Gastrocnemius medialis (tissue), 4 donors: ENCODE measurements around the gene PLEKHA5. TPM values are rescaled to one million over a fixed set of nuclear protein-coding genes. Genes with fewer than 3 reads are reported as not detected.
"Not testable (repeated sequence)": the region's sequence is repeated elsewhere in the genome, so short reads cannot be mapped to it uniquely, and the experiment has no call there.

Experiments
- ATAC-seq, 2 donors: fragments of 150-250 bp; one replicate each; pipeline ENCODE4 v1.9.1; 2016
- DNase-seq, 2 donors: peaks; one replicate each; pipeline ENCODE4 v3.0.0-alpha.2; 2019
- H3K27ac ChIP-seq, 4 donors: fragments of 200-600 bp; sonication (generic); 1 replicate in 1 of 4; 2 replicates in 3 of 4; pipeline ENCODE4 v1.5.1; 2016 to 2018; ENCODE audit warnings: mild to moderate bottlenecking in 2 of 4, moderate library complexity in 1 of 4
- H3K27me3 ChIP-seq, 3 donors: fragments of 200-600 bp; sonication (generic) in 2 of 3; 1 replicate in 1 of 3; 2 replicates in 2 of 3; pipeline versions ENCODE4 v1.5.1 to v1.6.0; 2016 to 2019; ENCODE audit warnings: mild to moderate bottlenecking in 1 of 3, moderate library complexity in 1 of 3
- H3K36me3 ChIP-seq, 2 donors: fragments of 200-600 bp; sonication (generic) in 1 of 2; one replicate each; pipeline ENCODE4 v1.5.1; 2017 to 2018
- H3K4me1 ChIP-seq, 2 donors: fragments of 200-600 bp; sonication (generic) in 1 of 2; one replicate each; pipeline ENCODE4 v1.5.1; 2016 to 2017; ENCODE audit warnings: mild to moderate bottlenecking in 2 of 2
- H3K4me3 ChIP-seq, 4 donors: fragments of 200-600 bp; sonication (generic) in 3 of 4; 1 replicate in 1 of 4; 2 replicates in 3 of 4; pipeline ENCODE4 v1.5.1; 2016 to 2019; ENCODE audit warnings: mild to moderate bottlenecking in 2 of 4
- H3K9me3 ChIP-seq, 3 donors: fragments of 200-600 bp; sonication (generic) in 2 of 3; 1 replicate in 1 of 3; 2 replicates in 2 of 3; pipeline ENCODE4 v1.5.1; 2016 to 2019
- CTCF ChIP-seq, 5 experiments: fragments of 450-650 bp in 3 of 5; fragments of 200-600 bp in 2 of 5; sonication (generic) in 2 of 5; IDR thresholded peaks in 4 of 5; conservative IDR thresholded peaks in 1 of 5; 1 replicate in 4 of 5; 2 replicates in 1 of 5; pipeline ENCODE4 v1.5.1; 2016 to 2019; ENCODE audit warnings: antibody characterized with exemption in 5 of 5, mild to moderate bottlenecking in 3 of 5, moderate library complexity in 3 of 5
- POLR2A ChIP-seq, 2 donors: fragments of 450-650 bp; IDR thresholded peaks; one replicate each; pipeline ENCODE4 v1.6.1; 2017; ENCODE audit warnings: antibody characterized with exemption in 2 of 2, mild to moderate bottlenecking in 2 of 2, moderate library complexity in 2 of 2
- in situ Hi-C, 4 donors: fragments of 200-750 bp; cut with MboI; loops; one replicate each; pipeline versions ENCODE4 v1.15.0 to v1.8.0; 2017; ENCODE audit warnings: low sequenced_read_pairs in 4 of 4
- intact Hi-C: fragments of 100-400 bp; cut with DNase I; formaldehyde crosslinking; loops from one replicate; pipeline ENCODE4 v1.15.1; 2023; ENCODE audit warnings: low total_unique reads
- total RNA-seq, 4 donors: library from RNA; depleted of rRNA; stranded (reverse); fragments of >200 nt; gene quantifications; one replicate each; pipeline versions ENCODE4 v1.1.0 to v1.2.3, GENCODE V29; 2016

Gene PLEKHA5
- total RNA-seq, 4 donors from 2014 or later = 1.0 to 2.7 (median 1.5) TPM

GRCh38 chr12:19332196-19332595 is 202.7 kb downstream of the PLEKHA5 start:
- H3K4me1 ChIP-seq = no peaks in the 10 kb centered on the region
- TF ChIP-seq CTCF (IDR thresholded peaks at IDR 0.05 in 4 of 5, conservative IDR thresholded peaks at IDR 0.05 in 1 of 5) = no peak
- no peak for TF ChIP-seq POLR2A (IDR thresholded peaks at IDR 0.05)
- H3K4me3 ChIP-seq = no peak overlapping the region
- H3K27ac ChIP-seq = no peak overlapping the region
- H3K27me3 ChIP-seq = no peaks in the 10 kb centered on the region
- ATAC-seq (no peak), DNase-seq (no peak)
- in situ Hi-C loops (no loop called here), intact Hi-C loops (no loop called here)
- H3K9me3 ChIP-seq = no peaks in the 10 kb centered on the region
- no peaks in the 10 kb centered on the region for H3K36me3 ChIP-seq

GRCh38 chr12:19338405-19338804 is 208.9 kb downstream of the PLEKHA5 start:
- H3K27me3 ChIP-seq = no peaks in the 10 kb centered on the region
- H3K4me1 ChIP-seq = no peaks in the 10 kb centered on the region
- DNase-seq (no peak), ATAC-seq (no peak)
- H3K36me3 ChIP-seq = no peaks in the 10 kb centered on the region
- in situ Hi-C loops = no loop called here
- no peaks in the 10 kb centered on the region for H3K9me3 ChIP-seq
- H3K27ac ChIP-seq = no peak overlapping the region
- no peak for TF ChIP-seq CTCF (IDR thresholded peaks at IDR 0.05 in 4 of 5, conservative IDR thresholded peaks at IDR 0.05 in 1 of 5)
- no peak for TF ChIP-seq POLR2A (IDR thresholded peaks at IDR 0.05)
- intact Hi-C loops = no loop called here
- no peak overlapping the region for H3K4me3 ChIP-seq

GRCh38 chr12:19350850-19351249 is 221.3 kb downstream of the PLEKHA5 start:
- H3K4me3 ChIP-seq, H3K9me3 ChIP-seq, H3K27me3 ChIP-seq, H3K36me3 ChIP-seq, intact Hi-C loops, H3K4me1 ChIP-seq, DNase-seq, H3K27ac ChIP-seq, ATAC-seq, in situ Hi-C loops: not testable (repeated sequence)

GRCh38 chr12:19351346-19351745 is 221.8 kb downstream of the PLEKHA5 start:
- intact Hi-C loops = no loop called here
- no peak for TF ChIP-seq CTCF (IDR thresholded peaks at IDR 0.05 in 4 of 5, conservative IDR thresholded peaks at IDR 0.05 in 1 of 5)
- TF ChIP-seq POLR2A (IDR thresholded peaks at IDR 0.05) = no peak
- no peaks in the 10 kb centered on the region for H3K36me3 ChIP-seq

GRCh38 chr12:19369691-19370148 is 240.2 kb downstream of the PLEKHA5 start:
- in situ Hi-C loops = no loop called here
- Histone ChIP-seq H3K9me3 (no peaks in the 10 kb centered on the region), H3K36me3 (no peaks in the 10 kb centered on the region), H3K27ac (peak overlapping the region in 2 of 4 donors; percentile 18 to 31), H3K4me1 (peaks cover 4 to 7% of the 10 kb centered on the region in 2 donors), H3K4me3 (no peak overlapping the region), H3K27me3 (no peaks in the 10 kb centered on the region)
- DNase-seq (peak in 1 of 2 donors; percentile 15), ATAC-seq (peak; percentile 49 to 60)
- intact Hi-C loops = no loop called here
- no peak for TF ChIP-seq CTCF (IDR thresholded peaks at IDR 0.05 in 4 of 5, conservative IDR thresholded peaks at IDR 0.05 in 1 of 5)
- TF ChIP-seq POLR2A (IDR thresholded peaks at IDR 0.05) = no peak

More at GRCh38 chr12:19351346-19351745, 221.8 kb downstream of the PLEKHA5 start:
- no peak overlapping the region for H3K4me3 ChIP-seq
- no peaks in the 10 kb centered on the region for H3K27me3 ChIP-seq
- no peak overlapping the region for H3K27ac ChIP-seq
- H3K9me3 ChIP-seq = no peaks in the 10 kb centered on the region
- in situ Hi-C loops = no loop called here
- no peaks in the 10 kb centered on the region for H3K4me1 ChIP-seq
- ATAC-seq (no peak), DNase-seq (no peak)
